Measurements from ENCODE around the gene RABEP1. TPM values are rescaled to one million over a fixed set of nuclear protein-coding genes. Genes with fewer than 3 reads are reported as not detected.

RABEP1 gene
- total and polyA plus RNA-seq, 12 donors, result 21.1 to 64.5 (median 46.5) TPM

DNA sequence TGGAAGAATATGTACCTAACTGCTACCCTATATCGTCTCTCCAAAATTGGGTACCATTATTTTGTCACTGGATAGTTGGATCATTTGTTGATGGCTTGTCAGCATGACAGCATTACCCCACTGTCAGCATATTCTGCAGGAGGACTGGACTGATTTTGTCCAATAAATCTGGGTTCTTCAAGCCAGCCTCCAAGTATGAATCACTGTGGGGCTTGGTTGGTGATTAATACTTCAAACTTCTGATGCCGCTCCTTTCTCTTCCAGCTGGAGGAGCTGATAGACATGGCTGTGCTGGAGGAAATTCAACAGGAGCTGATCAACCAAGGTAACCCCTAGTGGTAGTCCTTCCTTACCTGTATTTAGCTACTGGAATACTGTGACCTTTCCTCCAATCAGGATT, 140.4 kb downstream of the RABEP1 start:
- TF ChIP-seq POLR2A (IDR thresholded peaks at IDR 0.05), result no peak
- TF ChIP-seq, protein P1, sequence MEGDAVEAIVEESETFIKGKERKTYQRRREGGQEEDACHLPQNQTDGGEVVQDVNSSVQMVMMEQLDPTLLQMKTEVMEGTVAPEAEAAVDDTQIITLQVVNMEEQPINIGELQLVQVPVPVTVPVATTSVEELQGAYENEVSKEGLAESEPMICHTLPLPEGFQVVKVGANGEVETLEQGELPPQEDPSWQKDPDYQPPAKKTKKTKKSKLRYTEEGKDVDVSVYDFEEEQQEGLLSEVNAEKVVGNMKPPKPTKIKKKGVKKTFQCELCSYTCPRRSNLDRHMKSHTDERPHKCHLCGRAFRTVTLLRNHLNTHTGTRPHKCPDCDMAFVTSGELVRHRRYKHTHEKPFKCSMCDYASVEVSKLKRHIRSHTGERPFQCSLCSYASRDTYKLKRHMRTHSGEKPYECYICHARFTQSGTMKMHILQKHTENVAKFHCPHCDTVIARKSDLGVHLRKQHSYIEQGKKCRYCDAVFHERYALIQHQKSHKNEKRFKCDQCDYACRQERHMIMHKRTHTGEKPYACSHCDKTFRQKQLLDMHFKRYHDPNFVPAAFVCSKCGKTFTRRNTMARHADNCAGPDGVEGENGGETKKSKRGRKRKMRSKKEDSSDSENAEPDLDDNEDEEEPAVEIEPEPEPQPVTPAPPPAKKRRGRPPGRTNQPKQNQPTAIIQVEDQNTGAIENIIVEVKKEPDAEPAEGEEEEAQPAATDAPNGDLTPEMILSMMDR (IDR thresholded peaks at IDR 0.05), result no peak
- peaks cover 0 to 63% of the 10 kb centered on the region in 2 donors for H3K36me3 ChIP-seq (replicated peaks in 1 of 2)

DNA sequence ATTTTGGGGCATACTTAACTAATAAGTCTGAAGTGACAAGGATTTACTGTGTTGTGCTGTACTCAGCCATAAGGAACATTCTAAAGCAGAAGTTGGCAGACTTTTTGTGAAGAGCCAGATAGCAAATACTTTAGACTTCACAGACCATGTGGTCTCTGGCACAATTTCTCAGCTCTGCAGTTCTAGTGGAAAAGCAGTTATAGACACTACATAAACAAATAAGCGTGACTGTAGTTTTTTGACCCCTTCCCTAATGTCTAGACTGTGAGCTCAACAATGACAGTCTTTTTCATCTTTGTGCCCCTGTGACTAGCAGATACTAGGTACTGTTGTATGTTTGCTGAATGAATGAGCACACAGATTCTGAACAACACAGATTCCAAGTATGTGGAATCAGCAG, 142.8 kb downstream of the RABEP1 start:
- Histone ChIP-seq H3K27ac (no peak overlapping the region), H3K4me3 (no peak overlapping the region), H3K36me3 (replicated peaks in 1 of 2) (peaks cover 0 to 87% of the 10 kb centered on the region in 2 donors), H3K27me3 (no peaks in the 10 kb centered on the region), H3K9me3 (replicated peaks in 1 of 3) (no peaks in the 10 kb centered on the region), H3K4me1 (replicated peaks in 1 of 2) (peaks cover 7 to 10% of the 10 kb centered on the region in 2 donors)
- 86 to 91% (median 88%) methylated on average over 1 of the region's 1 CpG for WGBS, 4 donors
- intact Hi-C loops (cut with DNase I), result no loop called here
- TF ChIP-seq POLR2A (IDR thresholded peaks at IDR 0.05), result no peak
- TF ChIP-seq, protein P1 (IDR thresholded peaks at IDR 0.05), result no peak
- DNase-seq, result no peak

More for the DNA sequence above, 140.4 kb downstream of the RABEP1 start:
- 67 to 89% (median 77%) methylated on average over 2 of the region's 2 CpGs for WGBS, 4 donors
- no peak overlapping the region for H3K27ac ChIP-seq
- DNase-seq, result no peak
- H3K9me3 ChIP-seq (replicated peaks in 1 of 3), result no peaks in the 10 kb centered on the region
- H3K4me1 ChIP-seq (replicated peaks in 1 of 2), result peaks cover 15 to 23% of the 10 kb centered on the region in 2 donors
- H3K4me3 ChIP-seq, result no peak overlapping the region
- H3K27me3 ChIP-seq, result no peaks in the 10 kb centered on the region
- intact Hi-C loops (cut with DNase I), result no loop called here

DNA sequence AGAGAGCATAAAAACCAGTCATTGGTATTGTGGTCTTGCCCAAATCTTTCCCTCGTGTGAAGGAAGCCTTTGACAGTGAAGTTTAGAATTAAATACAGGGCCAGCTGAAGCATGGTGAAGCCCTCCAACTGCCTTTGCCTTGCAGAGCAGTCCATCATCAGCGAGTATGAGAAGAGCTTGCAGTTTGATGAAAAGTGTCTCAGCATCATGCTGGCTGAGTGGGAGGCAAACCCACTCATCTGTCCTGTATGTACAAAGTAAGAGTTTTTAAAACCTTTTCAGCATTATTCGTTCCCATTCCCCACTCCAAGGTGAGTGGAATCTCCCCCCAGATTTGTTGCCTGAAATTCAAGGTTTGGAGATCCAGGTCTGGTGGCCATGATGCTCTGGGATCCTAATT, 143.7 kb downstream of the RABEP1 start:
- Histone ChIP-seq H3K4me3 (no peak overlapping the region), H3K4me1 (replicated peaks in 1 of 2) (peaks cover 4 to 7% of the 10 kb centered on the region in 2 donors), H3K9me3 (replicated peaks in 1 of 3) (no peaks in the 10 kb centered on the region), H3K27ac (no peak overlapping the region), H3K27me3 (no peaks in the 10 kb centered on the region), H3K36me3 (replicated peaks in 1 of 2) (peaks cover 0 to 95% of the 10 kb centered on the region in 2 donors)
- DNase-seq, result no peak
- intact Hi-C loops (cut with DNase I), result no loop called here
- TF ChIP-seq, protein P1 (IDR thresholded peaks at IDR 0.05), result no peak
- TF ChIP-seq POLR2A (IDR thresholded peaks at IDR 0.05), result no peak
- 72 to 86% (median 75%) methylated on average over 3 of the region's 3 CpGs for whole genome bisulfite sequencing, 4 donors

DNA sequence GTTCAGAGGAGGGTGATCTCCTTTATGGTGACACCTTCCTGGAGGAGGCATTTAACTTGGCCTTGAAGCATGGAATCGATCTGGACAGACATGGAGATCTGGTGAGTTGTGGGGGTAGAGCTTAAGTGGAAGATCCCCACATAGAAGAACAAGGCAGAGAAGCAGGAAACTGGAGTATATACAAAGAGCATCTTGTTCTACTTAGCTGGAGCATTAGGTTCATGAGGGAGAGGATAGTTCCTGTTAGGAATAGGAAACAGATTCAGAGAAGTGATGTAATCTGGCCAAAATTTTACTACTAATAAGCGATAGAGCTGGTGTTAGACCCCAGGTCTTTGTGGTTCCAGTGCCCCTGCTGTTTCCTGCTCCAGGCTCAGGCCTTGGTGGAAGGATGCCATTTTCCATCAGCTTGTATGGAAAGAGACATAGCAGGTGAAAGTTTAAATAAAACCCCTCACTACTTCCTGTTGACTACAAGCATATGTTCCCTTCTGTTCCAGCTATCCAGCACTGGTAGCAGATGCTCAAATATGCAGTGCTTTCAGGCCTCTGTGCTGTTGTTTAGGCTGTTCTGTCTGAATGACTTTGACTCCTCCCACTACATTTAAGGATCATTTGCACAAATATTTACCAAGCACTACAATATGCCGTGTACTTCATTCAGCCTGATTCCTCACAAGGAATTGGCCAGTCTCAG, 147.3 kb downstream of the RABEP1 start:
- Histone ChIP-seq H3K27ac (no peak overlapping the region), H3K27me3 (no peaks in the 10 kb centered on the region), H3K9me3 (replicated peaks in 1 of 3) (no peaks in the 10 kb centered on the region), H3K4me3 (no peak overlapping the region), H3K36me3 (replicated peaks in 1 of 2) (peaks cover 0 to 99% of the 10 kb centered on the region in 2 donors), H3K4me1 (replicated peaks in 1 of 2) (no peaks in the 10 kb centered on the region)
- intact Hi-C loops (cut with DNase I), result no loop called here
- WGBS, 4 donors, result 76 to 85% (median 79%) methylated on average over 3 of the region's 3 CpGs
- TF ChIP-seq POLR2A (IDR thresholded peaks at IDR 0.05), result no peak
- TF ChIP-seq, protein P1 (IDR thresholded peaks at IDR 0.05), result no peak
- DNase-seq, result no peak

Data from adrenal gland (tissue), 12 donors.